B cell (primary cell): ENCODE measurements around the gene NBDY. TPM values are rescaled to one million over a fixed set of nuclear protein-coding genes. Genes with fewer than 3 reads are reported as not detected.

Experiments
- ATAC-seq: fragments of 200-7000 bp; cut with Tn5 transposase; one replicate; pipeline ENCODE4 v1.10.0; 2021; ENCODE audit warnings: low read depth, mild to moderate bottlenecking, moderate number of reproducible peaks, moderate library complexity
- CTCF ChIA-PET: fragments of 350-600 bp; sonication (Branson Sonifier 250); formaldehyde crosslinking; loops from one replicate; lab custom pipeline; 2021; ENCODE audit warnings: antibody characterized with exemption, inconsistent platforms; lab: Charles Lee
- POLR2A ChIA-PET: fragments of 350-600 bp; sonication (Branson Sonifier 250); formaldehyde crosslinking; loops from one replicate; lab custom pipeline; 2021; ENCODE audit warnings: antibody characterized with exemption; lab: Charles Lee
- DNase-seq: peaks from one replicate; pipeline ENCODE4 v3.0.0; 2013
- H2AFZ ChIP-seq: 2 replicates; pipeline ENCODE4 v1.6.1; 2012; ENCODE audit warnings: mild to moderate bottlenecking, low read depth, low read length; ENCODE audit not compliant: insufficient read depth, poor library complexity, severe bottlenecking
- H3K27ac ChIP-seq, 2 donors: 1 replicate in 1 of 2; 2 replicates in 1 of 2; pipeline ENCODE4 v1.5.1; 2012 to 2013; ENCODE audit warnings: low read length in 2 of 2, mild to moderate bottlenecking in 2 of 2, moderate library complexity in 1 of 2
- H3K27me3 ChIP-seq, 4 experiments: fragments of 200-600 bp in 1 of 4; sonication (generic) in 1 of 4; replicated peaks in 1 of 4; 1 replicate in 2 of 4; 2 replicates in 2 of 4; pipeline versions ENCODE4 v1.6.1 to v1.7.0; 2013 to 2016; ENCODE audit warnings: low read length in 3 of 4, mild to moderate bottlenecking in 2 of 4, mixed read lengths in 1 of 4, moderate library complexity in 1 of 4; ENCODE audit not compliant: insufficient read depth in 4 of 4, control insufficient read depth in 3 of 4; ENCODE audit errors: control extremely low read depth in 1 of 4
- H3K36me3 ChIP-seq, 2 experiments: replicated peaks in 1 of 2; 1 replicate in 1 of 2; 2 replicates in 1 of 2; pipeline versions ENCODE4 v1.6.1 to v1.7.1; 2013; ENCODE audit warnings: low read length in 1 of 2; ENCODE audit not compliant: insufficient read depth in 2 of 2, control insufficient read depth in 1 of 2; ENCODE audit errors: control extremely low read depth in 1 of 2, extremely low read depth in 1 of 2
- H3K4me1 ChIP-seq, 2 donors: fragments of 200-600 bp in 1 of 2; sonication (generic) in 1 of 2; 1 replicate in 1 of 2; 2 replicates in 1 of 2; pipeline versions ENCODE4 v1.5.1 to v1.6.1; 2013 to 2017; ENCODE audit warnings: low read length in 2 of 2; ENCODE audit not compliant: control insufficient read depth in 2 of 2, insufficient read depth in 2 of 2
- H3K4me2 ChIP-seq: replicated peaks from 2 replicates; pipeline ENCODE3; 2012; ENCODE audit warnings: mild to moderate bottlenecking, low read depth, low read length; ENCODE audit not compliant: poor library complexity, severe bottlenecking
- H3K4me3 ChIP-seq, 5 experiments: fragments of 200-600 bp in 1 of 5; sonication (generic) in 1 of 5; 1 replicate in 3 of 5; 2 replicates in 2 of 5; pipeline versions ENCODE4 v1.5.1 to v1.7.0; 2011 to 2016; ENCODE audit warnings: low read length in 4 of 5, mild to moderate bottlenecking in 4 of 5, low read depth in 2 of 5, control low read depth in 1 of 5, moderate library complexity in 1 of 5; ENCODE audit not compliant: insufficient read depth in 1 of 5; ENCODE audit errors: control extremely low read depth in 1 of 5, extremely low read depth in 1 of 5
- H3K79me2 ChIP-seq: fragments of 200-600 bp; sonication (generic); one replicate; pipeline ENCODE4 v1.6.0; 2016; ENCODE audit warnings: low read length; ENCODE audit not compliant: control insufficient read depth, insufficient read depth
- H3K9ac ChIP-seq: fragments of 200-600 bp; sonication (generic); 2 replicates; pipeline ENCODE4 v1.6.1; 2017; ENCODE audit warnings: mild to moderate bottlenecking, low read length, moderate library complexity
- H3K9me3 ChIP-seq, 3 donors: one replicate each; pipeline versions ENCODE4 v1.6.1 to v1.7.1; 2013; ENCODE audit warnings: low read length in 2 of 3; ENCODE audit not compliant: control insufficient read depth in 2 of 3, insufficient read depth in 1 of 3; ENCODE audit errors: control extremely low read depth in 1 of 3
- H4K20me1 ChIP-seq: 2 replicates; pipeline ENCODE4 v1.6.0; 2012; ENCODE audit warnings: mild to moderate bottlenecking, low read length; ENCODE audit not compliant: insufficient read depth, control insufficient read depth, poor library complexity, severe bottlenecking
- H3K27ac Mint-ChIP-seq: one replicate; pipeline ENCODE4 v1.8.0; 2021; ENCODE audit warnings: mixed read lengths
- H3K27me3 Mint-ChIP-seq: one replicate; pipeline ENCODE4 v1.8.0; 2021; ENCODE audit warnings: mixed read lengths
- H3K4me1 Mint-ChIP-seq: one replicate; pipeline ENCODE4 v1.8.0; 2021; ENCODE audit warnings: mixed read lengths
- H3K4me3 Mint-ChIP-seq: one replicate; pipeline ENCODE4 v1.8.0; 2021; ENCODE audit warnings: mixed read lengths
- H3K9me3 Mint-ChIP-seq: one replicate; pipeline ENCODE4 v1.8.0; 2022; ENCODE audit warnings: mixed read lengths; ENCODE audit not compliant: insufficient read depth
- EZH2 ChIP-seq: IDR thresholded peaks from 2 replicates; pipeline ENCODE4 v1.6.1; 2012; ENCODE audit warnings: borderline replicate concordance, low read depth, mild to moderate bottlenecking, moderate library complexity, low read length; ENCODE audit not compliant: insufficient read depth, poor library complexity, severe bottlenecking
- WGBS: methylation state at CpG from one replicate; pipeline ENCODE4 v1.1.5; 2013; ENCODE audit warnings: missing lambda C conversion rate; ENCODE audit not compliant: insufficient coverage; 5-methylcytosine and 5-hydroxymethylcytosine counted together
- intact Hi-C: fragments of 100-400 bp; cut with micrococcal nuclease; formaldehyde crosslinking; loops from one replicate; pipeline ENCODE4 v1.10.0; 2022
- polyA plus RNA-seq: library from polyadenylated mRNA; depleted of rRNA; stranded (reverse); fragments of >200 nt; gene quantifications from 2 replicates; pipeline ENCODE4 v1.2.3, GENCODE V29; 2012
- total RNA-seq, 2 donors: library from RNA; stranded (reverse); fragments of 120-200 nt in 1 of 2; gene quantifications; 1 replicate in 1 of 2; 2 replicates in 1 of 2; pipeline versions ENCODE4 v1.2.3 to v1.2.4, GENCODE V29; 2013 to 2022
- TF ChIP-seq, protein P1 (sequence below): fragments of 200-600 bp; IDR thresholded peaks from one replicate; pipeline ENCODE4 v1.8.0; 2022; ENCODE audit warnings: antibody characterized with exemption, mild to moderate bottlenecking

Gene NBDY
- total and polyA plus RNA-seq, 2 donors (not counting 1 experiment from before 2014, with no cell fraction given): 26.7 to 36.5 TPM

- no peak overlapping the region for H3K4me3 ChIP-seq
Measured at GRCh38 chrX:56728321-56728720, 722 bp upstream of the NBDY start.

GRCh38 chrX:56728752-56729151 lies 291 bp upstream of the NBDY start:
- Histone ChIP-seq H3K9me3 (no peaks in the 10 kb centered on the region), H3K27ac (peak overlapping the region; percentile 78 to 86), H3K9ac (peak overlapping the region; percentile 91), H3K79me2 (peaks cover 27% of the 10 kb centered on the region), H3K4me2 (peak overlapping the region; percentile 74), H3K4me3 (peak overlapping the region; percentile 67 to 78 (median 71)), H4K20me1 (no peaks in the 10 kb centered on the region), H3K27me3 (no peaks in the 10 kb centered on the region), H3K4me1 (peaks cover 5 to 11% of the 10 kb centered on the region in 2 donors), H2AFZ (peak overlapping the region; percentile 92), H3K36me3 (no peaks in the 10 kb centered on the region)
- Mint-ChIP-seq H3K4me3 (peak overlapping the region; percentile 96), H3K4me1 (peaks cover 28% of the 10 kb centered on the region), H3K9me3 (no peaks in the 10 kb centered on the region), H3K27me3 (no peaks in the 10 kb centered on the region), H3K27ac (peak overlapping the region; percentile 90)
- DNase-seq (peak; percentile 35), ATAC-seq (peak; percentile 48)
- no peak for TF ChIP-seq EZH2
- TF ChIP-seq, protein P1, sequence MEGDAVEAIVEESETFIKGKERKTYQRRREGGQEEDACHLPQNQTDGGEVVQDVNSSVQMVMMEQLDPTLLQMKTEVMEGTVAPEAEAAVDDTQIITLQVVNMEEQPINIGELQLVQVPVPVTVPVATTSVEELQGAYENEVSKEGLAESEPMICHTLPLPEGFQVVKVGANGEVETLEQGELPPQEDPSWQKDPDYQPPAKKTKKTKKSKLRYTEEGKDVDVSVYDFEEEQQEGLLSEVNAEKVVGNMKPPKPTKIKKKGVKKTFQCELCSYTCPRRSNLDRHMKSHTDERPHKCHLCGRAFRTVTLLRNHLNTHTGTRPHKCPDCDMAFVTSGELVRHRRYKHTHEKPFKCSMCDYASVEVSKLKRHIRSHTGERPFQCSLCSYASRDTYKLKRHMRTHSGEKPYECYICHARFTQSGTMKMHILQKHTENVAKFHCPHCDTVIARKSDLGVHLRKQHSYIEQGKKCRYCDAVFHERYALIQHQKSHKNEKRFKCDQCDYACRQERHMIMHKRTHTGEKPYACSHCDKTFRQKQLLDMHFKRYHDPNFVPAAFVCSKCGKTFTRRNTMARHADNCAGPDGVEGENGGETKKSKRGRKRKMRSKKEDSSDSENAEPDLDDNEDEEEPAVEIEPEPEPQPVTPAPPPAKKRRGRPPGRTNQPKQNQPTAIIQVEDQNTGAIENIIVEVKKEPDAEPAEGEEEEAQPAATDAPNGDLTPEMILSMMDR: no peak
- intact Hi-C loops: loop anchor here (1.0 to 5.0 kb wide), 3 partner anchors 166 to 1011 kb away; partner anchors contain the start of genes RRAGB and UBQLN2
- no CpG with 5 or more reads among the region's 8 CpGs for WGBS
- POLR2A ChIA-PET: no interaction called here
- CTCF ChIA-PET: interaction anchor here (0.8 to 4.8 kb wide), 10 partner anchors 8 to 495 kb away, joined by 3 to 24 read pairs (median 5); no protein-coding TSS in a partner anchor

More at GRCh38 chrX:56728321-56728720, 722 bp upstream of the NBDY start:
- Mint-ChIP-seq H3K27me3 (no peaks in the 10 kb centered on the region), H3K4me3 (peak overlapping the region; percentile 54), H3K27ac (peak overlapping the region; percentile 77), H3K9me3 (no peaks in the 10 kb centered on the region), H3K4me1 (peaks cover 24% of the 10 kb centered on the region)
- ATAC-seq: no peak
- peak overlapping the region; percentile 74 for H3K4me2 ChIP-seq
- H3K9me3 ChIP-seq: no peaks in the 10 kb centered on the region
- no CpG with 5 or more reads among the region's 2 CpGs for WGBS
- no peaks in the 10 kb centered on the region for H4K20me1 ChIP-seq
- intact Hi-C loops: loop anchor here (1.0 to 5.0 kb wide), 3 partner anchors 166 to 1011 kb away; partner anchors contain the start of genes RRAGB and UBQLN2
- no peak for TF ChIP-seq EZH2
- TF ChIP-seq, protein P1: no peak
- no peaks in the 10 kb centered on the region for H3K36me3 ChIP-seq
- peaks cover 5 to 11% of the 10 kb centered on the region in 2 donors for H3K4me1 ChIP-seq
- peaks cover 22% of the 10 kb centered on the region for H3K79me2 ChIP-seq
- peak overlapping the region; percentile 48 for H2AFZ ChIP-seq
- CTCF ChIA-PET: interaction anchor here (0.8 to 4.8 kb wide), 11 partner anchors 8 to 1568 kb away, joined by 3 to 24 read pairs (median 5); no protein-coding TSS in a partner anchor
- H3K9ac ChIP-seq: peak overlapping the region; percentile 91
- no peak for DNase-seq
- H3K27ac ChIP-seq: peak overlapping the region in 1 of 2 donors; percentile 28
- POLR2A ChIA-PET: no interaction called here
- no peaks in the 10 kb centered on the region for H3K27me3 ChIP-seq
